GM21786 (cell line): ENCODE results near the gene TAF3.
"Not testable (repeated sequence)": the region's sequence is repeated elsewhere in the genome, so short reads cannot be mapped to it uniquely, and the experiment has no call there.

Experiments
- ATAC-seq: cut with Tn5 transposase; IDR thresholded peaks from one replicate; pipeline ENCODE4 v1.9.1; 2021; ENCODE audit not compliant: unreplicated experiment

Gene TAF3

GRCh38 chr10:7810443-7810842 lies 7.9 kb upstream of the TAF3 start:
- no peak for ATAC-seq

- ATAC-seq = no peak
These were observed 7.3 kb upstream of the TAF3 start for GRCh38 chr10:7811000-7811399.

GRCh38 chr10:7811743-7812142 lies 6.6 kb upstream of the TAF3 start:
- ATAC-seq = not testable (repeated sequence)

- ATAC-seq = no peak
These were observed 4.8 kb upstream of the TAF3 start for GRCh38 chr10:7813481-7813880.

- ATAC-seq = no peak
These were observed 729 bp upstream of the TAF3 start for GRCh38 chr10:7817576-7817975.

- peak; percentile 5 for ATAC-seq
These were observed 366 bp upstream of the TAF3 start for GRCh38 chr10:7817984-7818294.

- ATAC-seq = peak; percentile 48
These were observed 786 bp downstream of the TAF3 start for GRCh38 chr10:7819121-7819460.

- ATAC-seq = no peak
These were observed 5.9 kb downstream of the TAF3 start for GRCh38 chr10:7824251-7824650.

- no peak for ATAC-seq
These were observed 8.7 kb downstream of the TAF3 start for GRCh38 chr10:7826971-7827370.

- no peak for ATAC-seq
These were observed 11.1 kb downstream of the TAF3 start for GRCh38 chr10:7829289-7829834.

- no peak for ATAC-seq
These were observed 13.8 kb downstream of the TAF3 start for GRCh38 chr10:7832060-7832459.

GRCh38 chr10:7833210-7833609 lies 14.9 kb downstream of the TAF3 start:
- no peak for ATAC-seq

GRCh38 chr10:7834262-7834661 lies 16.0 kb downstream of the TAF3 start:
- ATAC-seq = no peak

GRCh38 chr10:7836571-7836970 lies 18.3 kb downstream of the TAF3 start:
- ATAC-seq = no peak

GRCh38 chr10:7846591-7846990 lies 28.3 kb downstream of the TAF3 start:
- no peak for ATAC-seq

GRCh38 chr10:7853226-7853842 lies 35.0 kb downstream of the TAF3 start:
- ATAC-seq = no peak

- no peak for ATAC-seq
These were observed 35.6 kb downstream of the TAF3 start for GRCh38 chr10:7853890-7854289.

GRCh38 chr10:7855205-7855604 lies 36.9 kb downstream of the TAF3 start:
- ATAC-seq = no peak

GRCh38 chr10:7856678-7857077 lies 38.4 kb downstream of the TAF3 start:
- ATAC-seq = no peak

- ATAC-seq = no peak
These were observed 39.0 kb downstream of the TAF3 start for GRCh38 chr10:7857262-7857661.

- ATAC-seq = no peak
These were observed 43.3 kb downstream of the TAF3 start for GRCh38 chr10:7861509-7862120.

GRCh38 chr10:7862121-7862514 lies 43.8 kb downstream of the TAF3 start:
- ATAC-seq = no peak

GRCh38 chr10:7866176-7866575 lies 47.9 kb downstream of the TAF3 start:
- ATAC-seq = no peak
